HepG2 (cell line): Measurements from ENCODE around the gene C16orf89. TPM values are rescaled to one million over a fixed set of nuclear protein-coding genes. Genes with fewer than 3 reads are reported as not detected.

Source experiments
- ATAC-seq: fragments of 200-7000 bp; cut with Tn5 transposase; 3 replicates; pipeline ENCODE4 v1.9.1; 2020; ENCODE audit warnings: mild to moderate bottlenecking, moderate library complexity
- BruUV-seq: library from RNA; stranded (reverse); fragments of 400-500 nt; replicated peaks from 2 replicates; lab custom pipeline; 2021; lab: Mats Ljungman, UMichigan
- CTCF ChIA-PET: fragments of 300-600 bp; formaldehyde crosslinking; extraction: SDS; loops from one replicate; lab custom pipeline; 2021; ENCODE audit warnings: low total read pairs, inconsistent platforms, low intra/inter-chr PET ratio; lab: Yijun Ruan, JAX
- POLR2A ChIA-PET: fragments of 350-600 bp; sonication (Branson Sonifier 250); formaldehyde crosslinking; loops from one replicate; lab custom pipeline; 2020; ENCODE audit warnings: antibody characterized with exemption, inconsistent platforms; lab: Yijun Ruan, JAX
- DNase-seq: peaks from one replicate; pipeline ENCODE4 v3.0.0-alpha.2; 2015; ENCODE audit warnings: low spot score
- FAIRE-seq: peaks from 3 replicates; lab custom pipeline; 2011; peaks lifted over from hg19 to GRCh38; lab: Jason Lieb, UNC
- H2AFZ ChIP-seq: one replicate; pipeline ENCODE4 v1.6.1; 2011; ENCODE audit warnings: low read length, inconsistent platforms
- H3K27ac ChIP-seq: fragments of 300-600 bp; 3 replicates; pipeline ENCODE4 v1.8.0; 2011; ENCODE audit warnings: mixed run types, mild to moderate bottlenecking, mixed read lengths, low read length, inconsistent platforms; ENCODE audit not compliant: insufficient read depth; ENCODE audit errors: extremely low read length
- H3K27me3 ChIP-seq, 2 experiments: fragments of 200-600 bp in 1 of 2; 2 replicates in 1 of 2; 3 replicates in 1 of 2; pipeline versions ENCODE4 v1.6.0 to v1.8.0; 2011; ENCODE audit warnings: low read length in 2 of 2, mild to moderate bottlenecking in 2 of 2, moderate library complexity in 2 of 2, inconsistent platforms in 1 of 2; ENCODE audit not compliant: insufficient read depth in 2 of 2, control insufficient read depth in 1 of 2
- H3K36me3 ChIP-seq, 2 experiments: fragments of 200-600 bp in 1 of 2; replicated peaks in 1 of 2; 2 replicates in 1 of 2; 3 replicates in 1 of 2; pipeline versions ENCODE4 v1.5.1 to v1.8.0; 2011; ENCODE audit warnings: low read length in 2 of 2, inconsistent platforms in 1 of 2; ENCODE audit not compliant: insufficient read depth in 2 of 2, control insufficient read depth in 1 of 2
- H3K4me1 ChIP-seq: 2 replicates; pipeline ENCODE4 v1.5.1; 2012; ENCODE audit warnings: low read length, inconsistent platforms; ENCODE audit not compliant: insufficient read depth
- H3K4me2 ChIP-seq: 2 replicates; pipeline ENCODE4 v1.6.0; 2011; ENCODE audit warnings: low read depth, low read length, inconsistent platforms
- H3K4me3 ChIP-seq, 3 experiments: fragments of 200-600 bp in 1 of 3; sonication (generic), shearing (Covaris generic) in 1 of 3; replicated peaks in 1 of 3; 2 replicates each; pipeline ENCODE4 v1.5.1; 2011 to 2016; ENCODE audit warnings: low read length in 3 of 3, inconsistent platforms in 2 of 3, low read depth in 2 of 3, mild to moderate bottlenecking in 2 of 3, control low read depth in 1 of 3, mixed read lengths in 1 of 3; ENCODE audit not compliant: insufficient read depth in 1 of 3
- H3K79me2 ChIP-seq: one replicate; pipeline ENCODE4 v1.6.1; 2011; ENCODE audit warnings: low read length, inconsistent platforms; ENCODE audit not compliant: insufficient read depth
- H3K9ac ChIP-seq: 2 replicates; pipeline ENCODE4 v1.6.0; 2011; ENCODE audit warnings: mild to moderate bottlenecking, low read depth, low read length, inconsistent platforms; ENCODE audit not compliant: insufficient read depth
- H3K9me3 ChIP-seq: 2 replicates; pipeline ENCODE4 v1.5.1; 2012; ENCODE audit warnings: mild to moderate bottlenecking, low read length
- H4K20me1 ChIP-seq: 2 replicates; pipeline ENCODE4 v1.6.0; 2011; ENCODE audit warnings: inconsistent platforms, mild to moderate bottlenecking, low read length, moderate library complexity; ENCODE audit not compliant: insufficient read depth
- GMEB2 ChIP-seq: IDR thresholded peaks from 2 replicates; pipeline ENCODE4 v1.6.1; 2016; ENCODE audit warnings: missing biosample characterization, missing genetic modification reagents, low read depth
- HDAC6 ChIP-seq: fragments of 200-600 bp; sonication (generic); IDR thresholded peaks from 2 replicates; pipeline ENCODE4 v1.7.0; 2017; ENCODE audit warnings: mild to moderate bottlenecking, antibody characterized with exemption, low read length, low read depth
- HMGA1 ChIP-seq: sonication (generic); formaldehyde crosslinking; conservative IDR thresholded peaks from 2 replicates; pipeline ENCODE4 v1.4.0; 2020; ENCODE audit warnings: missing genetic modification reagents
- HOXA5 ChIP-seq: sonication (generic); formaldehyde crosslinking; IDR thresholded peaks from 2 replicates; pipeline ENCODE4 v1.4.0; 2020; ENCODE audit warnings: missing genetic modification reagents
- NKX3-1 ChIP-seq: sonication (generic); formaldehyde crosslinking; IDR thresholded peaks from 2 replicates; pipeline ENCODE4 v1.5.0; 2020; ENCODE audit warnings: missing genetic modification reagents
- PHF21A ChIP-seq: sonication (generic); formaldehyde crosslinking; IDR thresholded peaks from 2 replicates; pipeline ENCODE4 v1.5.0; 2020; ENCODE audit warnings: mild to moderate bottlenecking, missing genetic modification reagents
- YEATS4 ChIP-seq: sonication (generic); formaldehyde crosslinking; IDR thresholded peaks from 2 replicates; pipeline ENCODE4 v1.4.0; 2020; ENCODE audit warnings: missing genetic modification reagents, borderline replicate concordance
- ZBTB14 ChIP-seq: sonication (generic); formaldehyde crosslinking; IDR thresholded peaks from 2 replicates; pipeline ENCODE4 v1.4.0; 2020; ENCODE audit warnings: missing genetic modification reagents
- ZNF3 ChIP-seq: IDR thresholded peaks from 2 replicates; pipeline ENCODE4 v1.7.0; 2017; ENCODE audit warnings: inconsistent platforms
- ZNF644 ChIP-seq: IDR thresholded peaks from 2 replicates; pipeline ENCODE4 v1.6.1; 2016; ENCODE audit warnings: low read depth
- WGBS: methylation state at CpG from one replicate; pipeline ENCODE4 v1.1.6; 2017; ENCODE audit warnings: low lambda C conversion rate; 5-methylcytosine and 5-hydroxymethylcytosine counted together
- in situ Hi-C: cut with HindIII; loops from 2 replicates; pipeline ENCODE4 v1.10.0; 2017; ENCODE audit warnings: low pct_unique_long_range_greater_than_20kb; ENCODE audit not compliant: extremely low pct_ligation_motif_present
- intact Hi-C: fragments of 100-400 bp; cut with micrococcal nuclease; formaldehyde crosslinking; loops from one replicate; pipeline ENCODE4 v1.10.0; 2022; ENCODE audit not compliant: unreplicated experiment
- polyA plus RNA-seq, 8 experiments: library from polyadenylated mRNA; depleted of rRNA in 3 of 8; stranded (reverse) in 7 of 8; unstranded in 1 of 8; fragments of >200 nt; fragmentation: Illumina TruSeq in 4 of 8; extraction: Trizol in 4 of 8; gene quantifications; 2 replicates each; pipeline versions ENCODE4 v1.2.1 to v1.2.3, GENCODE V29; 2011 to 2016; ENCODE audit warnings: low read depth in 4 of 8, missing spikeins in 1 of 8, mixed read lengths in 1 of 8; ENCODE audit not compliant: insufficient read depth in 1 of 8
- total RNA-seq, 5 experiments: library from RNA; depleted of rRNA; stranded (reverse); fragments of >200 nt; fragmentation: Illumina TruSeq; extraction: Trizol; gene quantifications; 2 replicates each; pipeline ENCODE4 v1.2.3, GENCODE V29; 2016; ENCODE audit warnings: low read depth in 1 of 5

The C16orf89 gene
- total and polyA plus RNA-seq, 2 of the 13 experiments (the other 11 are each of a cell fraction or from before 2014, with no cell fraction given) = 1.9 to 3.4 TPM

- TF ChIP-seq PHF21A (CRISPR knock-in tag) = peak; percentile 60; the same call in 1 of the 2 replicates
Observed at GRCh38 chr16:5032748-5033167, 33.0 kb downstream of the C16orf89 start (continued).

GRCh38 chr16:5031601-5032000 is 34.2 kb downstream of the C16orf89 start:
- Histone ChIP-seq H3K36me3 (peaks cover 21 to 42% of the 10 kb centered on the region in 2 experiments), H3K4me2 (no peak overlapping the region), H2AFZ (no peak overlapping the region), H3K27ac (peak overlapping the region; percentile 9), H3K4me3 (no peak overlapping the region), H4K20me1 (no peaks in the 10 kb centered on the region; the same call in 1 of the 2 replicates), H3K27me3 (no peaks in the 10 kb centered on the region; a peak in 1 of 5 replicates), H3K9me3 (no peaks in the 10 kb centered on the region), H3K4me1 (peaks cover 40% of the 10 kb centered on the region), H3K79me2 (peaks cover 14% of the 10 kb centered on the region), H3K9ac (no peak overlapping the region)
- in situ Hi-C loops = no loop called here
- ATAC-seq (no peak), DNase-seq (no peak), FAIRE-seq (no peak)
- WGBS = 94% methylated on average over 7 of the region's 7 CpGs
- ChIA-PET CTCF (no interaction called here), POLR2A (interaction anchor here (0.8 to 2.0 kb wide), 2 partner anchors 67 to 84 kb away, joined by 3 to 7 read pairs; no protein-coding TSS in a partner anchor)
- no TSS peak for BruUV-seq
- TF ChIP-seq ZNF644 (CRISPR knock-in tag) (no peak), NKX3-1 (CRISPR knock-in tag) (no peak), YEATS4 (no peak), HDAC6 (no peak), HOXA5 (CRISPR knock-in tag) (no peak), ZNF3 (CRISPR knock-in tag) (no peak), HMGA1 (no peak), GMEB2 (CRISPR knock-in tag) (no peak), ZBTB14 (CRISPR knock-in tag) (no peak)
- intact Hi-C loops = no loop called here
